ENCODE measurements around the gene SLC30A7. TPM values are rescaled to one million over a fixed set of nuclear protein-coding genes. Genes with fewer than 3 reads are reported as not detected.
"Not testable (repeated sequence)": the region's sequence is repeated elsewhere in the genome, so short reads cannot be mapped to it uniquely, and the experiment has no call there.

The SLC30A7 gene
- total RNA-seq, 1 donor from 2014 or later = 31.3 TPM

DNA sequence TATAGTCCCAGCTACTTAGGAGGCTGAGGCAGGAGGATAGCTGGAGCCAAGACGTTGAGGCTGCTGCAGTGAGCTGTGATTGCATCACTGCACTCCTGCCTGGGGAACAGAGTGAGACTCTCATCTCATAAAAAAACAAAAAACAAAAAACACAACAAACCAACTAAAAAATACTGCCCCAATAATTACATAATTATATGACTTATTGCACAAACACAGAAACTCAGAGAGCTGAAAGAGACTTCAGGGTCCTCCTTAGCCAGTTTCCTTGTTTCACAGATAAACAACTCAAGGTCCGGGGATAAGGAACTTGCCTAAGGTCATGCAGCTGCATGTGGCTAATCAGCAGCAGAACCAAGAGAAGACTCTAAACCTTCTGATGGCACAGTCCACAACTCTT, 13.2 kb upstream of the SLC30A7 start:
- Histone ChIP-seq H3K4me3 (ENCODE audit: low read depth, low read length) (no peak overlapping the region), H3K27me3 (ENCODE audit: control insufficient read depth, insufficient read depth, low read length) (no peaks in the 10 kb centered on the region), H3K36me3 (ENCODE audit: control insufficient read depth, insufficient read depth, low read length) (no peaks in the 10 kb centered on the region)
- FAIRE-seq (no peak), DNase-seq (ENCODE audit: low read depth) (no peak)
- TF ChIP-seq CTCF (IDR thresholded peaks at IDR 0.05; ENCODE audit: insufficient read depth, low read length, severe bottlenecking) = no peak

GRCh38 chr1:100883963-100884362, 11.9 kb upstream of the SLC30A7 start:
- Histone ChIP-seq H3K4me3 (ENCODE audit: low read depth, low read length) (no peak overlapping the region), H3K36me3 (ENCODE audit: control insufficient read depth, insufficient read depth, low read length) (no peaks in the 10 kb centered on the region), H3K27me3 (ENCODE audit: control insufficient read depth, insufficient read depth, low read length) (no peaks in the 10 kb centered on the region)
- DNase-seq (ENCODE audit: low read depth) = peak; percentile 82
- FAIRE-seq = no peak
- TF ChIP-seq CTCF (IDR thresholded peaks at IDR 0.05; ENCODE audit: insufficient read depth, low read length, severe bottlenecking) = no peak

GRCh38 chr1:100889007-100889406, 6.9 kb upstream of the SLC30A7 start:
- not testable (repeated sequence) for DNase-seq (ENCODE audit: low read depth); FAIRE-seq

DNA sequence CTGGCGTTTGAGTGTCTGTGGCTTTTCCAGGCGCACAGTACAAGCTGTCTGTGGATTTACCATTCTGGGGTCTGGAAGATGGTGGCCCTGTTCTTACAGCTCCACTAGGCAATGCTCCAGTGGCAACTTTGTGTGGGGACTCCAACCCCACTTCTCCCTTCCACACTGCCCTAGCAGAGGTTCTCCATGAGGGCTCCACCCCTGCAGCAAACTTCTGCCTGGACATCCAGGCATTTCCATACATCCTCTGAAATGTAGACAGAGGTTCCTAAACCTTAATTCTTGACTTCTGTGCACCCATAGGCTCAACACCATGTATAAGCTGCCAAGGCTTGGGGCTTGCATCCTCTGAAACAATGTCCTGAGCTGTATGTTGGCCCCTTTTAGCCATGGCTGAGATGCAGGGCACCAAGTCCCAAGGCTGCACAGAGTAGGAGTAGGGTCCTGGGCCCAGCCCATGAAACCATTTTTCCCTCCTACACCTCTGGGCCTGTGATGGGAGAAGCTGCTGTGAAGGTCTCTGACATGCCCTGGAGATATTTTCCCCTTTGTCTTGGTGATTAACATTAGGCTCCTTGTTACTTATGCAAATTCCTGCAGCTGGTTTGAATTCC, 5.9 kb upstream of the SLC30A7 start:
- FAIRE-seq = not testable (repeated sequence)

More at GRCh38 chr1:100889007-100889406, 6.9 kb upstream of the SLC30A7 start:
- not testable (repeated sequence) for H3K27me3 ChIP-seq (ENCODE audit: control insufficient read depth, insufficient read depth, low read length); H3K36me3 ChIP-seq (ENCODE audit: control insufficient read depth, insufficient read depth, low read length); H3K4me3 ChIP-seq (ENCODE audit: low read depth, low read length)

DNA sequence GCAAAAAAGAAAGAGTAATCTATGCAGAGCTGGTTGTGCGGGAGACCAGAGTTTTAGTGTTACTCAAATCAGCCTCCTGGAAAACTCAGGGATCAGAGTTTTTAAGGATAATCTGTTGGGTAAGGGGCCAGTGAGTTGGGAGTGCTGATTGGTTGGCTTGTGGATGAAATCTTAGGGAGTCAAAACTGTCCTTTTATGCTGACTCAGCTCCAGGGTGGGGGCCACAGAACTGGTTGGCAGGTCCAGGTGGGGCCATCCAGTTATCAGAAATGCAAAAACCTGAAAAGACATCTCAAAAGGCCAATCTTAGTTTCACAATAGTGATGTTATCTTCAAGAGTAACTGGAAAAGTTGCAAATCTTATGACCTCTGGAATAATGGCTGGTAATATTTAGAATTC, 4.5 kb upstream of the SLC30A7 start:
- FAIRE-seq (no peak), DNase-seq (ENCODE audit: low read depth) (no peak)
- TF ChIP-seq CTCF (IDR thresholded peaks at IDR 0.05; ENCODE audit: insufficient read depth, low read length, severe bottlenecking) = no peak
- Histone ChIP-seq H3K27me3 (ENCODE audit: control insufficient read depth, insufficient read depth, low read length) (no peaks in the 10 kb centered on the region), H3K4me3 (ENCODE audit: low read depth, low read length) (no peak overlapping the region), H3K36me3 (ENCODE audit: control insufficient read depth, insufficient read depth, low read length) (no peaks in the 10 kb centered on the region)

More for the DNA sequence above, 5.9 kb upstream of the SLC30A7 start:
- not testable (repeated sequence) for DNase-seq (ENCODE audit: low read depth); H3K36me3 ChIP-seq (ENCODE audit: control insufficient read depth, insufficient read depth, low read length); H3K4me3 ChIP-seq (ENCODE audit: low read depth, low read length); H3K27me3 ChIP-seq (ENCODE audit: control insufficient read depth, insufficient read depth, low read length)

- H3K4me3 ChIP-seq (ENCODE audit: low read depth, low read length) = no peak overlapping the region
- no peak for TF ChIP-seq CTCF (IDR thresholded peaks at IDR 0.05; ENCODE audit: insufficient read depth, low read length, severe bottlenecking)
- no peaks in the 10 kb centered on the region for H3K27me3 ChIP-seq (ENCODE audit: control insufficient read depth, insufficient read depth, low read length)
- DNase-seq (ENCODE audit: low read depth) = no peak
- FAIRE-seq = no peak
- H3K36me3 ChIP-seq (ENCODE audit: control insufficient read depth, insufficient read depth, low read length) = no peaks in the 10 kb centered on the region
Observed at GRCh38 chr1:100892554-100892953, 3.3 kb upstream of the SLC30A7 start.

DNA sequence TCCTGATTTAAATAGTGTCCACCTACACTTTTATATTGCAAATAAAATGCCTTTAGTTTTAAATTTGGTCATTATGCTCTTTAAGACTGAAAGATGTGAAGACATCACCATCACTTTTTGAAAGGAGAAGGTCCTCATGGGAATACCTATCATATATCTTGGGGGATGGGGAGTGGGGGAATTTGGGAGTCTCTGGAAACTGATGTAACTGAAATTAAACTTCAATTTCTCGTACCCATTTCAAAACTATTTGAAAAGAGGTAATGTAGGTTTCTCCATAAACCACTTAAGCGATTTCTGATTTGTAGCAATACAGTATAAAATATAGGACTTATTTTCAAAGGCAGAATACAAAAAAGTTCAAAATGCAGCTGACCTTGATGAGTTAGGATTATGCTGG, 2.2 kb upstream of the SLC30A7 start:
- no peak for TF ChIP-seq CTCF (IDR thresholded peaks at IDR 0.05; ENCODE audit: insufficient read depth, low read length, severe bottlenecking)
- no peaks in the 10 kb centered on the region for H3K36me3 ChIP-seq (ENCODE audit: control insufficient read depth, insufficient read depth, low read length)
- no peak for FAIRE-seq
- H3K4me3 ChIP-seq (ENCODE audit: low read depth, low read length) = no peak overlapping the region
- no peaks in the 10 kb centered on the region for H3K27me3 ChIP-seq (ENCODE audit: control insufficient read depth, insufficient read depth, low read length)
- no peak for DNase-seq (ENCODE audit: low read depth)

Data from bronchial epithelial cell (primary cell).